Thyroid gland (tissue), 4 donors: ENCODE measurements around the gene GNRHR. TPM values are rescaled to one million over a fixed set of nuclear protein-coding genes. Genes with fewer than 3 reads are reported as not detected.

Experiments
- DNase-seq, 2 donors: peaks; one replicate each; pipeline ENCODE4 v3.0.0-alpha.2; 2019
- H3K27ac ChIP-seq, 3 donors: fragments of 200-600 bp; sonication (generic); 1 replicate in 2 of 3; 2 replicates in 1 of 3; pipeline ENCODE4 v1.5.1; 2016 to 2019; ENCODE audit warnings: mild to moderate bottlenecking in 1 of 3, moderate library complexity in 1 of 3
- H3K27me3 ChIP-seq: fragments of 200-600 bp; sonication (generic); one replicate; pipeline ENCODE4 v1.5.1; 2019
- H3K36me3 ChIP-seq, 2 donors: fragments of 200-600 bp; sonication (generic); one replicate each; pipeline ENCODE4 v1.5.1; 2016 to 2019
- H3K4me1 ChIP-seq, 2 donors: fragments of 200-600 bp; sonication (generic); one replicate each; pipeline ENCODE4 v1.5.1; 2017 to 2019
- H3K4me3 ChIP-seq, 3 donors: fragments of 200-600 bp; sonication (generic); replicated peaks in 1 of 3; 1 replicate in 2 of 3; 2 replicates in 1 of 3; pipeline ENCODE4 v1.5.1; 2016; ENCODE audit warnings: mild to moderate bottlenecking in 1 of 3
- H3K9me3 ChIP-seq: fragments of 200-600 bp; sonication (generic); one replicate; pipeline ENCODE4 v1.5.1; 2017
- CTCF ChIP-seq, 6 experiments: fragments of 200-600 bp in 3 of 6; fragments of 450-650 bp in 3 of 6; sonication (generic) in 3 of 6; IDR thresholded peaks; one replicate each; pipeline ENCODE4 v1.5.1; 2016 to 2019; ENCODE audit warnings: antibody characterized with exemption in 6 of 6, mild to moderate bottlenecking in 2 of 6, inconsistent platforms in 1 of 6, moderate library complexity in 1 of 6
- POLR2A ChIP-seq, 2 donors: fragments of 450-650 bp; IDR thresholded peaks; one replicate each; pipeline ENCODE4 v1.6.1; 2017; ENCODE audit warnings: antibody characterized with exemption in 2 of 2, mild to moderate bottlenecking in 2 of 2, moderate library complexity in 1 of 2
- WGBS, 2 donors: methylation state at CpG; one replicate each; pipeline ENCODE4 v1.1.5; 2017; 5-methylcytosine and 5-hydroxymethylcytosine counted together
- intact Hi-C: fragments of 100-400 bp; cut with DNase I; formaldehyde crosslinking; loops from one replicate; pipeline ENCODE4 v1.15.1; 2023
- total RNA-seq, 4 donors: library from RNA; depleted of rRNA; stranded (reverse); fragments of >200 nt; gene quantifications; one replicate each; pipeline ENCODE4 v1.2.3, GENCODE V29; 2016

Gene GNRHR
- total RNA-seq, 4 donors from 2014 or later, result not detected

DNA sequence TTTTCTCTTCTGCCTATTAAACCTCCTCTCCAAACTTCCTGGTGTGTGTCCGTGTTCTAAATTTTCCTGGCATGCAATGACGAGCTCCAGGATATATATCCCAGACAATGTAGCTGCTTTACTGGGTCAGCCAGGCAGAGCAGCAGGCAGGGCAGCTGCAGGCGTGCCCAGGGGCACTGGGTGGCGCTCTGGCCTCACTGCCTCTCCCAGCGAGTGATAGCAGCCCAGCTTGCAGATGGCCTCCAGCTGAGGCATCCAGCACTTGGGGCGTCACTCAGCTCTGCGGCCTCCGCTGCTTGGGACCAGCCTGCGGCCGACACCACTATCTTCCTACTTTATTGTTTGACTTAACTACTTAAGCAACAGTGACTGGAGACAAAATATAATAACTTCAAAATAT, 30.2 kb downstream of the GNRHR start:
- no peak for TF ChIP-seq CTCF (IDR thresholded peaks at IDR 0.05)
- no peak for TF ChIP-seq POLR2A (IDR thresholded peaks at IDR 0.05)
- Histone ChIP-seq H3K4me1 (no peaks in the 10 kb centered on the region), H3K27me3 (no peaks in the 10 kb centered on the region), H3K9me3 (no peaks in the 10 kb centered on the region), H3K36me3 (no peaks in the 10 kb centered on the region), H3K4me3 (no peak overlapping the region), H3K27ac (no peak overlapping the region)
- no peak for DNase-seq
- 83 to 92% methylated on average over 10 of the region's 10 CpGs for WGBS, 2 donors
- intact Hi-C loops, result no loop called here

GRCh38 chr4:67723341-67723740, 30.8 kb downstream of the GNRHR start:
- Histone ChIP-seq H3K9me3 (no peaks in the 10 kb centered on the region), H3K27me3 (no peaks in the 10 kb centered on the region), H3K4me1 (no peaks in the 10 kb centered on the region), H3K36me3 (no peaks in the 10 kb centered on the region), H3K4me3 (no peak overlapping the region), H3K27ac (no peak overlapping the region)
- TF ChIP-seq POLR2A (IDR thresholded peaks at IDR 0.05) (no peak), CTCF (IDR thresholded peaks at IDR 0.05) (no peak)
- DNase-seq, result no peak
- intact Hi-C loops, result no loop called here
- WGBS, 2 donors, result 94 to 99% methylated on average over 5 of the region's 5 CpGs

DNA sequence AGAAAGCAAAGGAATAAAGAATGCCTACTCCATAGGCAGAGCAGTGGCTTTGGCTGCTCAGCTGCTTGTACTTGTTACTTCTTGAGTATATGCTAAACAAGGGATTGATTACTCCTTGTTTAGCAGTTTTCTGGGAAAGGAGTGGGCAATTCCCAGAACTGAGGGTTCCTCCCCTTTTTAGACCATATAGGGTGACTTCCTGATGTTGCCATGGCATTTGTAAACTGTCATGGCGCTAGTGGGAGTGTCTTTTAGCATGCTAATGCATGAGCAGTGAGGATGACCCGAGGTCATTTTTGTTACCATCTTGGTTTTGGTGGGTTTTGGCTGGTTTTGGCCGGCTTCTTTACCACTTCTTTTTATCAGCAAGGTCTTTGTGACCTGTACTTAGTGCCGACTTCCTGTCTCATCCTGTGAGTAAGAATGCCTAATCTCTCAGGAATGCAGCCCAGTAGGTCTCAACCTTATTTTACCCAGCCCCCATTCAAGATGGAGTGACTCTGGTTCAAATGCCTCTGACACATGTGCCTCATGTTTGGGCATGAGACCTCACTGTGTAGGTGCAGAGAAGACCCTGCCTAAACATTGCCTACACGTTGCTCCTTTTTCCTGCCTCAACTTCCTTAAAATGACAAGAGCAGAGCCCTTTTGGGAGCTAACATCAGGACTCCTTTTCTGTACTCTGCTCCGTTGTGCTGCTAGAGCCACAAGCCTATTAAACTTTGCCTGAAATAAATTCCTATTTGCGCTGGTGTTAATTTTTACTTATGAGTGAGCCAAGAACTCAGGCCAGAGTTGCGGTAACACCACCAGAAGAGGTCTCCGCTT, 32.2 kb downstream of the GNRHR start:
- 90 to 92% methylated on average over 9 of the region's 9 CpGs for WGBS, 2 donors
- intact Hi-C loops, result no loop called here
- Histone ChIP-seq H3K36me3 (no peaks in the 10 kb centered on the region), H3K27ac (no peak overlapping the region), H3K27me3 (no peaks in the 10 kb centered on the region), H3K4me3 (no peak overlapping the region), H3K9me3 (no peaks in the 10 kb centered on the region), H3K4me1 (no peaks in the 10 kb centered on the region)
- no peak for TF ChIP-seq CTCF (IDR thresholded peaks at IDR 0.05)
- TF ChIP-seq POLR2A (IDR thresholded peaks at IDR 0.05), result no peak
- DNase-seq, result no peak

- no peak for DNase-seq
- intact Hi-C loops, result no loop called here
- no peak overlapping the region for H3K27ac ChIP-seq
- 100% methylated on average over 3 of the region's 3 CpGs for WGBS, 2 donors
- no peaks in the 10 kb centered on the region for H3K4me1 ChIP-seq
- no peak for TF ChIP-seq CTCF (IDR thresholded peaks at IDR 0.05)
- no peak for TF ChIP-seq POLR2A (IDR thresholded peaks at IDR 0.05)
- no peaks in the 10 kb centered on the region for H3K27me3 ChIP-seq
- H3K36me3 ChIP-seq, result no peaks in the 10 kb centered on the region
- no peak overlapping the region for H3K4me3 ChIP-seq
- no peaks in the 10 kb centered on the region for H3K9me3 ChIP-seq
Observed at GRCh38 chr4:67721315-67721769, 32.8 kb downstream of the GNRHR start.

DNA sequence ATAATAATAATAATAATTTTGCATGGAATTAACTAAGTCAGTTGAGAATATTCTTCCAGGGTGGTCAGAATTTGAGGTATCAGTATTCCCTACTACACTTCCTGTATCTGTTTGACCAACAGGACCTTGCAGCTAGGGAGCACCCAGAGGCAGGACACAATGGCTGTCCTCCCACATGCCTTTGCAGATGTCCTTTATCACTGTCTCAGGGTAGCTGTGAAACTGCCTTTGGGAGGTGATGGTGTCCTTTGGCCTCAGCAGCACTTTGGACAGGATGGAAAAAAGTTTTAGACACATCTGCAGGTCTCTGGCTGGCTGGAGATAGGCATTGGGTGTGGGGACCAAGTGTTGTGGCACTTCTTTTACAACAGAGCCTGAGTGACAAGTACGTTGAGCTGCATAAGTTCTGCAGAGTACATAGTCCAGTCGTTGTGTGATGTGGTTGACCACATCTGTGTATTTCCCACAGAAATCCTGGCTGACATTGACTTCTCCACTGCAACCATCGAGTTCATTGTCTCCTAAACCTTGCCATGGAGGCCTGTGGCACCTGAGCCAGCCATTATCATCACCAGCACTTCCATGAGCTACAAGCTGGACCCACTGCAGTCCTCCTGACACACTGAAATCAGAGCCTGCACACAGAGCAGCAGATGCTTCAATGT, 34.1 kb downstream of the GNRHR start:
- no peak for DNase-seq
- Histone ChIP-seq H3K4me3 (no peak overlapping the region), H3K27ac (no peak overlapping the region), H3K4me1 (peaks cover 0 to 3% of the 10 kb centered on the region in 2 donors), H3K27me3 (no peaks in the 10 kb centered on the region), H3K9me3 (no peaks in the 10 kb centered on the region), H3K36me3 (no peaks in the 10 kb centered on the region)
- 93 to 97% methylated on average over 3 of the region's 3 CpGs for WGBS, 2 donors
- intact Hi-C loops, result no loop called here
- TF ChIP-seq CTCF (IDR thresholded peaks at IDR 0.05) (no peak), POLR2A (IDR thresholded peaks at IDR 0.05) (no peak)
